K562 (cell line): ENCODE measurements around the gene PRELID1. TPM values are rescaled to one million over a fixed set of nuclear protein-coding genes. Genes with fewer than 3 reads are reported as not detected.

ENCODE experiments used
- BHLHE40 ChIP-seq: IDR thresholded peaks from 2 replicates; pipeline ENCODE4 v1.6.1; 2011; ENCODE audit warnings: low read length, improper control_type of control experiment
- BMI1 ChIP-seq: fragments of 150-350 bp; IDR thresholded peaks from 2 replicates; pipeline ENCODE4 v1.6.1; 2014; ENCODE audit warnings: low read length
- ESRRB ChIP-seq: fragments of 250-450 bp; sonication (Bioruptor Pico); IDR thresholded peaks from 2 replicates; pipeline ENCODE4 v1.5.0; 2020; ENCODE audit warnings: mild to moderate bottlenecking, moderate library complexity, borderline replicate concordance
- HDAC6 ChIP-seq: IDR thresholded peaks from 2 replicates; pipeline ENCODE4 v1.6.1; 2012; ENCODE audit warnings: low read depth, mild to moderate bottlenecking, control low read depth, inconsistent platforms, low read length, moderate library complexity
- MCM3 ChIP-seq: fragments of 450-650 bp; IDR thresholded peaks from 2 replicates; pipeline ENCODE4 v1.6.1; 2016
- NCOA6 ChIP-seq: fragments of 450-650 bp; IDR thresholded peaks from 2 replicates; pipeline ENCODE4 v1.6.1; 2017; ENCODE audit warnings: mild to moderate bottlenecking
- NR4A1 ChIP-seq, 2 experiments: fragments of 250-450 bp in 1 of 2; fragments of 450-650 bp in 1 of 2; sonication (Bioruptor Pico) in 1 of 2; IDR thresholded peaks; 2 replicates each; pipeline versions ENCODE4 v1.4.0 to v1.6.1; 2016 to 2020; ENCODE audit warnings: mild to moderate bottlenecking in 2 of 2, missing compliant biosample characterization in 1 of 2, missing genetic modification characterization in 1 of 2, moderate library complexity in 1 of 2
- SMAD3 ChIP-seq: fragments of 450-650 bp; formaldehyde crosslinking; conservative IDR thresholded peaks from 2 replicates; pipeline ENCODE4 v1.4.0; 2020; ENCODE audit warnings: mild to moderate bottlenecking
- TAF15 ChIP-seq: fragments of 200-400 bp; formaldehyde crosslinking; IDR thresholded peaks from 2 replicates; pipeline ENCODE4 v1.6.1; 2017; ENCODE audit warnings: mild to moderate bottlenecking, low read depth, low read length, moderate library complexity
- XRCC5 ChIP-seq: fragments of 200-400 bp; formaldehyde crosslinking; IDR thresholded peaks from 2 replicates; pipeline ENCODE4 v1.6.1; 2017; ENCODE audit warnings: low read depth, mild to moderate bottlenecking, low read length
- ZNF12 ChIP-seq: sonication (generic); formaldehyde crosslinking; IDR thresholded peaks from 2 replicates; pipeline ENCODE4 v1.4.0; 2020; ENCODE audit warnings: mild to moderate bottlenecking, missing genetic modification reagents
- ZNF253 ChIP-seq: fragments of 250-450 bp; sonication (Bioruptor Pico); conservative IDR thresholded peaks from 2 replicates; pipeline ENCODE4 v1.6.1; 2021; ENCODE audit warnings: mild to moderate bottlenecking
- ZNF431 ChIP-seq: sonication (generic); formaldehyde crosslinking; IDR thresholded peaks from 2 replicates; pipeline ENCODE4 v1.8.0; 2022; ENCODE audit warnings: mild to moderate bottlenecking, missing genetic modification reagents
- ZNF766 ChIP-seq: fragments of 200-800 bp; sonication (Bioruptor generic); conservative IDR thresholded peaks from 2 replicates; pipeline ENCODE4 v1.6.1; 2016; ENCODE audit warnings: missing genetic modification characterization, missing compliant biosample characterization
- polyA plus RNA-seq, 8 experiments: library from polyadenylated mRNA; depleted of rRNA in 4 of 8; stranded (reverse) in 5 of 8; unstranded in 3 of 8; fragments of >200 nt; fragmentation: Nextera tagmentation in 2 of 8; fragmentation: Illumina TruSeq in 1 of 8; extraction: Ambion mirVana in 2 of 8; extraction: Trizol in 1 of 8; gene quantifications; 2 replicates each; pipeline versions ENCODE4 v1.2.1 to v1.2.3, GENCODE V29; 2011 to 2014; ENCODE audit warnings: inconsistent platforms in 1 of 8, missing spikeins in 1 of 8
- total RNA-seq, 7 experiments: library from RNA; depleted of rRNA in 6 of 7; stranded (reverse); fragments of >200 nt in 6 of 7; fragmentation: Illumina TruSeq in 2 of 7; extraction: Trizol in 2 of 7; gene quantifications; 2 replicates each; pipeline versions ENCODE4 v1.2.1 to v1.2.3, GENCODE V29; 2011 to 2021; ENCODE audit warnings: low replicate concordance in 1 of 7
- TF ChIP-seq, protein P1 (sequence below): fragments of 250-450 bp; sonication (Bioruptor Pico); IDR thresholded peaks from 2 replicates; pipeline ENCODE4 v1.8.0; 2021; ENCODE audit warnings: moderate library complexity, mild to moderate bottlenecking, inconsistent platforms
- TF ChIP-seq, protein P2 (sequence below): fragments of 250-450 bp; sonication (Bioruptor Pico); IDR thresholded peaks from 2 replicates; pipeline ENCODE4 v1.9.0; 2021; ENCODE audit warnings: mild to moderate bottlenecking
- TF ChIP-seq, protein P3 (sequence below): fragments of 450-650 bp; IDR thresholded peaks from 2 replicates; pipeline ENCODE4 v1.6.1; 2018; ENCODE audit not compliant: partially characterized antibody

PRELID1 gene
- total and polyA plus RNA-seq, 9 of the 15 experiments (the other 6 are each of a cell fraction or from before 2014, with no cell fraction given), result 40.1 to 484 (median 340) TPM

DNA sequence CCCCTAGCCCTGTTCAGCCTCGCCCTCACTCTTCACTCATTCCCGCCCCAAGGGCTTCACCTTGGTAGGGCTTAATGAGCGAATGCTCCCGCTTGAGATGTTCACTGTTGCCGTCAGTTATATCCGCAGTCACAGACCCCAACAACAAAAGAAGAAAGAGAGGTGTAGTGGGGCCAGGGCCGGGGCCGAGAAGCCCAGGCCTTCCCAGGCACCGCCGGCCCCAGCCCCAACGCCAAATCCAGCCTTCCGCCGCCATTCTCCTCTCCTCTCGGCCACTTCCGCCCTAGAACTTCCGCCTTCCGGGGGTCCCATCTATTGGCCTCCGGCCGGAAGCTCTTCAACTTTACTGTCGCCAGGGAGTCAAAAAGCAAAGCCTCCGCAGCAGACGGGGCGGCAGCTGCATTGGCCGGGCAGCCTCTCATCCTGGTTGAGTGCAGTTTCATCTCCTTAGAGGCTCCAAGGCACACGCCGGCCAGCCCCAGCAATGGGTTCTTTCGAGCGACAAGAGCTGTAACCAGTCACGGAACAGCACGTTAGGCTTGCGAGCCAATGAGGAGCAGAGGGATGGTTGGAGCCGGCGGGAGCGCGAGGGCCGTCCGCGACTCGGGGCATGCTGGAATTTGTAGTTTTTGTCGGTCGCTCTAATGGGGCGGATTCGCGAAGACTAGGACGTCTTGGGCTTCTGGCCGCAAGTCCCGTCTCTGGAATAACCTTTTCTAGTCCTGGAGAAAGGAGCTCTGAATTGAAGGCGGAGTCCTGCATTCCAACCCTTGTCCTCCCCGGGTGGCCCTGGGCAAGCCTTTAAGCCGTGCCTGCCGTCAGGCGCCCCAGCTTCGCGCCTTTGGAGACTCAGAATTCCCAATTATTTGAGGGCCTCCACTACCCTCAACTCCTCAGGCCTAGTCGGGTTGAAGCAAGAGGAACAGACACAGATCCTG lies 48.1 kb downstream of the PRELID1 start, which contains the start of gene LMAN2 (continued):
- TF ChIP-seq ZNF12 (CRISPR knock-in tag) (no peak; the same call in 1 of the 2 replicates), NCOA6 (no peak), BHLHE40 (0 out of 2 replicates have a peak, but pooled peaks have one; percentile 3), TAF15 (no peak), MCM3 (no peak), BMI1 (no peak), XRCC5 (peak; percentile 89; the same call in 1 of the 2 replicates), SMAD3 (CRISPR knock-in tag) (0 out of 2 replicates have a peak, but pooled peaks have one; percentile 37), ZNF253 (no peak), ZNF766 (no peak; the same call in 1 of the 2 replicates), NR4A1 (CRISPR knock-in tag; IDR thresholded peaks at IDR 0.05) (no peak), NR4A1 (tag; IDR thresholded peaks at IDR 0.05) (peak; percentile 33; the same call in 1 of the 2 replicates), ESRRB (CRISPR knock-in tag) (no peak), ZNF431 (CRISPR knock-in tag) (no peak), HDAC6 (no peak)
- TF ChIP-seq, protein P1, sequence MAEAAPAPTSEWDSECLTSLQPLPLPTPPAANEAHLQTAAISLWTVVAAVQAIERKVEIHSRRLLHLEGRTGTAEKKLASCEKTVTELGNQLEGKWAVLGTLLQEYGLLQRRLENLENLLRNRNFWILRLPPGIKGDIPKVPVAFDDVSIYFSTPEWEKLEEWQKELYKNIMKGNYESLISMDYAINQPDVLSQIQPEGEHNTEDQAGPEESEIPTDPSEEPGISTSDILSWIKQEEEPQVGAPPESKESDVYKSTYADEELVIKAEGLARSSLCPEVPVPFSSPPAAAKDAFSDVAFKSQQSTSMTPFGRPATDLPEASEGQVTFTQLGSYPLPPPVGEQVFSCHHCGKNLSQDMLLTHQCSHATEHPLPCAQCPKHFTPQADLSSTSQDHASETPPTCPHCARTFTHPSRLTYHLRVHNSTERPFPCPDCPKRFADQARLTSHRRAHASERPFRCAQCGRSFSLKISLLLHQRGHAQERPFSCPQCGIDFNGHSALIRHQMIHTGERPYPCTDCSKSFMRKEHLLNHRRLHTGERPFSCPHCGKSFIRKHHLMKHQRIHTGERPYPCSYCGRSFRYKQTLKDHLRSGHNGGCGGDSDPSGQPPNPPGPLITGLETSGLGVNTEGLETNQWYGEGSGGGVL (CRISPR knock-in tag), result no peak
- TF ChIP-seq, protein P2, sequence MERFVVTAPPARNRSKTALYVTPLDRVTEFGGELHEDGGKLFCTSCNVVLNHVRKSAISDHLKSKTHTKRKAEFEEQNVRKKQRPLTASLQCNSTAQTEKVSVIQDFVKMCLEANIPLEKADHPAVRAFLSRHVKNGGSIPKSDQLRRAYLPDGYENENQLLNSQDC (CRISPR knock-in tag), result 0 out of 2 replicates have a peak, but pooled peaks have one; percentile 48
- TF ChIP-seq, protein P3, sequence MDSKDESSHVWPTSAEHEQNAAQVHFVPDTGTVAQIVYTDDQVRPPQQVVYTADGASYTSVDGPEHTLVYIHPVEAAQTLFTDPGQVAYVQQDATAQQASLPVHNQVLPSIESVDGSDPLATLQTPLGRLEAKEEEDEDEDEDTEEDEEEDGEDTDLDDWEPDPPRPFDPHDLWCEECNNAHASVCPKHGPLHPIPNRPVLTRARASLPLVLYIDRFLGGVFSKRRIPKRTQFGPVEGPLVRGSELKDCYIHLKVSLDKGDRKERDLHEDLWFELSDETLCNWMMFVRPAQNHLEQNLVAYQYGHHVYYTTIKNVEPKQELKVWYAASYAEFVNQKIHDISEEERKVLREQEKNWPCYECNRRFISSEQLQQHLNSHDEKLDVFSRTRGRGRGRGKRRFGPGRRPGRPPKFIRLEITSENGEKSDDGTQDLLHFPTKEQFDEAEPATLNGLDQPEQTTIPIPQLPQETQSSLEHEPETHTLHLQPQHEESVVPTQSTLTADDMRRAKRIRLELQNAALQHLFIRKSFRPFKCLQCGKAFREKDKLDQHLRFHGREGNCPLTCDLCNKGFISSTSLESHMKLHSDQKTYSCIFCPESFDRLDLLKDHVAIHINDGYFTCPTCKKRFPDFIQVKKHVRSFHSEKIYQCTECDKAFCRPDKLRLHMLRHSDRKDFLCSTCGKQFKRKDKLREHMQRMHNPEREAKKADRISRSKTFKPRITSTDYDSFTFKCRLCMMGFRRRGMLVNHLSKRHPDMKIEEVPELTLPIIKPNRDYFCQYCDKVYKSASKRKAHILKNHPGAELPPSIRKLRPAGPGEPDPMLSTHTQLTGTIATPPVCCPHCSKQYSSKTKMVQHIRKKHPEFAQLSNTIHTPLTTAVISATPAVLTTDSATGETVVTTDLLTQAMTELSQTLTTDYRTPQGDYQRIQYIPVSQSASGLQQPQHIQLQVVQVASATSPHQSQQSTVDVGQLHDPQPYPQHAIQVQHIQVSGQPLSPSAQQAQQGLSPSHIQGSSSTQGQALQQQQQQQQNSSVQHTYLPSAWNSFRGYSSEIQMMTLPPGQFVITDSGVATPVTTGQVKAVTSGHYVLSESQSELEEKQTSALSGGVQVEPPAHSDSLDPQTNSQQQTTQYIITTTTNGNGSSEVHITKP, result peak; percentile 51
